Measurements from ENCODE around the gene PUS10.

- no peak for TF ChIP-seq EZH2 (IDR thresholded peaks at IDR 0.05; ENCODE audit: low read depth, unreplicated experiment)
- TF ChIP-seq, protein P1, sequence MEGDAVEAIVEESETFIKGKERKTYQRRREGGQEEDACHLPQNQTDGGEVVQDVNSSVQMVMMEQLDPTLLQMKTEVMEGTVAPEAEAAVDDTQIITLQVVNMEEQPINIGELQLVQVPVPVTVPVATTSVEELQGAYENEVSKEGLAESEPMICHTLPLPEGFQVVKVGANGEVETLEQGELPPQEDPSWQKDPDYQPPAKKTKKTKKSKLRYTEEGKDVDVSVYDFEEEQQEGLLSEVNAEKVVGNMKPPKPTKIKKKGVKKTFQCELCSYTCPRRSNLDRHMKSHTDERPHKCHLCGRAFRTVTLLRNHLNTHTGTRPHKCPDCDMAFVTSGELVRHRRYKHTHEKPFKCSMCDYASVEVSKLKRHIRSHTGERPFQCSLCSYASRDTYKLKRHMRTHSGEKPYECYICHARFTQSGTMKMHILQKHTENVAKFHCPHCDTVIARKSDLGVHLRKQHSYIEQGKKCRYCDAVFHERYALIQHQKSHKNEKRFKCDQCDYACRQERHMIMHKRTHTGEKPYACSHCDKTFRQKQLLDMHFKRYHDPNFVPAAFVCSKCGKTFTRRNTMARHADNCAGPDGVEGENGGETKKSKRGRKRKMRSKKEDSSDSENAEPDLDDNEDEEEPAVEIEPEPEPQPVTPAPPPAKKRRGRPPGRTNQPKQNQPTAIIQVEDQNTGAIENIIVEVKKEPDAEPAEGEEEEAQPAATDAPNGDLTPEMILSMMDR (conservative IDR thresholded peaks at IDR 0.05; ENCODE audit: low read depth in 2 of 2), result no peak
Observed at GRCh38 chr2:60992985-60993392, 25.1 kb downstream of the PUS10 start.
